Superior temporal gyrus (tissue), 1 donor: ENCODE measurements around the gene TUT1.
"Not testable (repeated sequence)": the region's sequence is repeated elsewhere in the genome, so short reads cannot be mapped to it uniquely, and the experiment has no call there.

Experiments
- DNase-seq: peaks from one replicate; pipeline ENCODE4 v3.0.0-alpha.2; 2016; ENCODE audit errors: extremely low spot score

The TUT1 gene

DNA sequence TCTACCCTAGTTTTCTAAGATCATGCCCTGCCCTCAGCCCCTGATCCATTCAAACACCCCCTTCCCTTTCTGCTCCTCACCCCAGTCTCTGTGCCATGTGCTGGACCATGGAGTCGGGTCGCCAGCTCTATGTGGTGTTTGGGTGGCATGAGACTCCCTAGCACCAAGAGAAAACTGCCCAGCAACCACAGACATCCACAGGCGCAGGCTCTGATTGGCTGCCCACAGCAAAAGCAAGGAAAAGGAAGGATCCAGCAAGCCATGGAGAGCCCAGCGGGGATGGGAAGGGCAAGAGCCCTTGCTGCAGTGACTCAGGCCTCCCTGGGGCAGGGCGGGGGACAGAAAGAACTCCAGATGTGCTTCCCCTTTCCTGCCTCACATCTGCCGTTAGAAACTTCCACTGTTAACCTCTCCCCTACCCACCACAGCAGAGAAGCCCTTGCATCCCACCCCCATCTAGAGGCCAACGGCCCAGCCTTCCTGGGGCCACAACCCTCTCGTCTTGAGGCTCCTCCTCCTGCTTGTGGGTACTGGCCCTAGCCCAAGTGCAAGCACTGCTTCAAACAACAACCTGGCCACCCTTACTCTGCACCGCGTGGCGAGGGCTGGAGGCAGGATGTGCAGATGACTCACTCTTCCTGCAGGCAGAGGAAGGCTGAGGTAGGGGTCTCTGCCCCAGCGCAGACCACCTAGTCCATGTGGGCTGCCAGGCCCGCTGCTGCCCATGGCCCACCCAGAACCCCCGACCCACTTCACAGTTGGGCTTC lies 35.0 kb downstream of the TUT1 start:
- peak; percentile 66 for DNase-seq

DNA sequence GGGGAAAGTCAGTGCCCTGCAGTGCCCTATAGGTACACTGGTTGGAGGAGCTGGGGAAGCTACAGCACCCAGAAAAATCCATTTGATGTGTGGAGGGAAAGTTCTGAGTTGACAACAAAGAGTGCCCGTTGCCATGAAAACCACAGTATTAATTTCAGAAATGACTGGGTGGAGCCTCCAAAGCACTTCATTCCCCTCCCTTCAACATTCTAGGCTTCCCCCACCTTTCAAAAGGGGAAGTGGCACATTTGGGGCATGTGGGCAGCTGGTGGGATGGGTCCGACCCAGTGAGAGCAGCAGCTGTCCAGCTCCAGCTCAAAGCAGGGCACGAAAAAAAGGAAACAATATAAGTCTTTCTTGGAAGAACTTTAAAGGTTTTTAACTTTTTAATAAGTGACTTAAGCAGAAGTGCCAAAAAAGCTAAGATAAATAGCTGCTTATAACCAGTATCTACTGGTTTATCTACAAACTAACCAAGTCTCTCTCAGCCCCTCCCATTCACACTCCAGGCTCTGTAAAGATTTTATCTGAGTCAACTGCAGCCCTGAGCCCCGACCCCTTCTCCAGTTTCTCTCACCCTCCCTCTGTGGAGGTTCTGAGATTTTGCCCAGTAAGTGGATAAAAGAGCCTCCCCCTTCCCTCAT lies 35.7 kb downstream of the TUT1 start:
- no peak for DNase-seq

DNA sequence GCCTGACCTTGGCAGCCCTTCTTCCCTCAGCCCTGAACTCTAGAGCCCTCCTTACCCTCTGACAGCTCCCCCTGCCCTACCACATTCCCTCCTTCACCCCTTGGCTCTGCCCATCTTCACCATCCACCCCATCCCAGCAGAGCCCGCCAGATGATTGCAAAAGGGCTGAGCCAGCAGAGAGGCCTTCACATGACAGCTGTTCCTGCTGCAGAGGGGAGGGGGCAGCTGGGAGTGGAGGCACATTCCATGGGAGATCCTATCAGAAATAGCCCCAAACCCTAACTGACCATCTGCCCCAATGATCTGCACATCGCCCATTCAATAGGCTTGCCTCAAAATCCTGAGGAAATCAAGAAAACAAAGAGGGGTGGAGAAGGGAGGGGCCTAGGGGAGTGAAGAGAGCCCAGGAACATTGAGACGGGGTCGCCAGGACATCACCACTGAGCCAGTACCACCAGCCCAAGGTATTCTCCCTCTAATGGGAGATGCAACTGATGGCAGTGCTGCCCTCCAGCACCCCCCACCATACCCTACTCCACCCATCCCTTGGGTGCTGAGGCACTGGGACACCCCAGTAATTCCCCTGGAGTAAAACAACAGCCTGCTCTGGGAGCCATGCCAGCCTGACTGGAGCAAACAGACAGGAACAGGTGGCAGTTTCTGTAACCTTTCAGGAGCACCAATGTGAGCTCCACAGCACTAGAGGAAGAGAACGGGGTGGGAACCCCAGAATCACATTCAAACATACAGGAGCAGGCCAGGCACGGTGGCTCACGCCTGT lies 36.7 kb downstream of the TUT1 start:
- no peak for DNase-seq

DNA sequence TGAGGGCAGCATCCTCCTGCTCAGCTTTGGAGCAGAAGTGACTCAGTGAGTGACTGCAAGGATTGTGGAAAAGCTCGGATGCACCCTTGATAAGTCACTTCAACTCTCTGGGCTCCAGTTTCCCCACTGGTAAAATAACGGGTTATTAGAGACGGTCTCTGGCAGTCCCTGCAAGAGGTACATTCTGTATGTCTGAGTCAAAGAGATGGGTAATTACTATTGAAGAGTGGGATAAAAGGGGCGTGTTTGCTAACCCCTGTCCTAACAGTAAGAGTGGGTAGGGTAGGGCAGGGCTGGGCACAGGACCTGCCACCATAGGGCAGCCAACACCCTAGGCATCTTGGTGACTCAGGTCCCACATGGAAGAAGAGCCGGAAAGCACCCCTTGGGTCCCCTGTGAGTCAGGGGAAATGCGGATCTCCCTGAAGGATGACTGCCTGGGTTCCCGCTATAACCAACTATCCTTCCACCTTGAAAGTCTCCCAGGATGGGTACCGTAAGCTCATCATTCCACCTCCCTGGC lies 37.4 kb downstream of the TUT1 start:
- no peak for DNase-seq

DNA sequence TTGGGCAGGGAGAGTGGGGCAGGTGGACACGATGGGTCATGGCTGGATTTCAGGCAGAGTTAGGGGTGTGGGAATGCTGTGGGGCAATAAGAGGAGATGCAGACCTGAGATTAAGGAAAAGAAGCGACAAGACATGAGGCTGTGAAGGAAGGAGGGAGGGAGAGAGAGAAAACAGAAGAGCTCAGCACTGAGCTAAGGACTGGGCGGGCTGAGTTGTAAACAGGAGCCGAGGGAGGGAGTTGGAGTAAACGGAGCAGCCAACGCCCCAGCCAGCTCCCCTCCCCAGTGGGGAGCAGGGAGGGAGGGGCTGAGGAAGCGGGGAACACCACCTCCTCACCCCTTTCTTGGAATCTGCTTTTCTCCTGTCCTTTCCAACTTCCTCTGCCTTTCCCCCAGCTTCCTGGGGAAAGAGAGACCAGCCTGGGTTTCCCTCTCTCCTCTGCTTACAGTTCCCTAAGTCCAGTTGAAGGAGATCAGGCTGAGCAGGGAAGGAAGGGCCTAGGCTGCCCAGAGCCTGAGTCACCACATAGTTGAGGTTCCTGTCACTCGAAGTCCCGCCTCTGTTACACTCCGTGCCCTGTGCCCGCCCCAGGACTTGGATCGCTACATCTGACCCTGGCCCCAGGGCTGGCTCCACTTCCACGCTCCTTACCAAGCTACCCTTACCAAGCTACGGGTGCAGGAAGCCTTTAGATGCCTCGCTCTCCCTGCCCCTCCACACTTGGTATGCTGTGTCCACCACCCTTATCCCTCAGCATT lies 38.1 kb downstream of the TUT1 start:
- DNase-seq = no peak

DNA sequence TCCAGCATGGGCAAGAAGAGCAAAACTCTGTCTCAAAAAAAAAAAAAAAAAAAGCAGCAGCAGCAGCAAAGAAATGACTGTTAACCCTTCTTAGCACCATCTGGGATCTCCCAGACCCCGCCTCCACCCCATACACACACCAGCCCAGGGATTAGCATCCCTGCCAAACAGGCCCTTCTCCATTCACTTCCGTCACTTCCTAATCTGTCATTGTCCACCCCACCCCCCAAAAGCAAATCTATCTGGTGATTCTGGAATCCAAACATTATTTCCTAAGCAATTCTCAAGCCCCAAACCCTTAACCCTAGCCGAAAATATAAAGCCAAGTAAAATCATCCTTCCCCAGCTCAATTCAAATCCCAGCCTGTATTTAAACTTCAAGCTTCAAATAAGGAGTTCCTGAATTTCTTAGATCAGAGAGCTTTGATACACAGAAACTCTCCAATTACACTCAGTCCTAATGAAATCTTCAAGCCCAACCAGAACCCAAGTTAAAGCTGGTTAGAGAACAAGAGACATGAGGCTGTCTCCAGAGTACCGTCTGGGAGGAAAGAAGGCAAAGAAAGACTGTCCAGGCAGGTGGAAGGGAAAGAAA lies 38.7 kb downstream of the TUT1 start:
- no peak for DNase-seq

DNA sequence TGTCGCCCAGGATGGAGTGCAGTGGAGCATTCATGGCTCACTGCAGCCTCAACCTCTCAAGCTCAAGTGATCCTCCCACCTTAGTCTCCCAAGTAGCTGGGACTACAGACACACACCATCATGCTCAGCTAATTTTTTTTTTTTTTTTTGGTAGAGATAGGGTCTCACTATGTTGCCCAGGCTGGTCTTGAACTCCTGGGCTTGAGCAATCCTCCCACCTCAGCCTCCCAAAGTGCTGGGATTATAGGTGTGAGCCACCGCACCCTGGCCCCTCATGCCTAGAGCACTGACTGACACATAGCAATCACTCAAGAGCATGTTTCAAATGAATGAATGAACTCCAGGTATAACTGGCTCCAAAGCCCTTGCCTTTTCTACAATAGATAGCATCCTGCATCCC lies 40.8 kb downstream of the TUT1 start:
- DNase-seq = not testable (repeated sequence)

DNA sequence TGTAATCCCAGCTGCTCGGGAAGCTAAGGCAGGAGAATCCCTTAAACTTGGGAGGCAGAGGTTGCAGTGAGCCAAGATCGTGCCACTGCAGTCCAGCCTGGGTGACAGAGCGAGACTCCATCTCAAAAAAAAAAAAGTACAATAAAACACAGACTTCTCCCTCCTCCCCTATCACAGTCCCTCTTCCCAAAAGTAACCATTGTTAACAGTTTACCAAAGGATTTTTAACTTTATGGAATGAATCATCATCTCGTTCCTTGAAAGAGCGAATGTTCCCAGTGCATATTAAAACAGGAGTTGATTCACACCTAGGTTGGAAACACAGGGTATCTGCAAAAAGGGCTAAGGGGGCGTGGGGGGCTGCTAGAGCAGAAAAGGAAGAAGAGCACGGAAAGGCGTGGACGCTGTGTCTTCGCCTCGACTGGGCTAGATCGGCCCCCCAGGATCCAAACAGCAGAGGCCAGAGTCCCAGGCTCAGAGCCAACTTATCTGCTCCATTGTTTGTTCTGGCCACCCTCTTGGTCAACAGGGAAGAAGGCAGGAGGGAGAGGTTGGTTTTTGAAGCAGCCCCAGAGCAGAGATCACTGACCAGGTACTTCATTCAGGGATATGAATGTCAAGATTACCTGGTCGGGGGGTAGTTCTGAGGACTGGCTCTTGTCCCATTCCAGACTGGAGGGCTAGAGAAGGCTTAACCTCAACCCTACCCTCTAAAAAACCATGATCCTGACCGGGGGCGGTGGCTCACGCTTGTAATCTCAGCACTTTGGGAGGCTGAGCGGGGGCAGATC lies 42.6 kb downstream of the TUT1 start:
- no peak for DNase-seq

DNA sequence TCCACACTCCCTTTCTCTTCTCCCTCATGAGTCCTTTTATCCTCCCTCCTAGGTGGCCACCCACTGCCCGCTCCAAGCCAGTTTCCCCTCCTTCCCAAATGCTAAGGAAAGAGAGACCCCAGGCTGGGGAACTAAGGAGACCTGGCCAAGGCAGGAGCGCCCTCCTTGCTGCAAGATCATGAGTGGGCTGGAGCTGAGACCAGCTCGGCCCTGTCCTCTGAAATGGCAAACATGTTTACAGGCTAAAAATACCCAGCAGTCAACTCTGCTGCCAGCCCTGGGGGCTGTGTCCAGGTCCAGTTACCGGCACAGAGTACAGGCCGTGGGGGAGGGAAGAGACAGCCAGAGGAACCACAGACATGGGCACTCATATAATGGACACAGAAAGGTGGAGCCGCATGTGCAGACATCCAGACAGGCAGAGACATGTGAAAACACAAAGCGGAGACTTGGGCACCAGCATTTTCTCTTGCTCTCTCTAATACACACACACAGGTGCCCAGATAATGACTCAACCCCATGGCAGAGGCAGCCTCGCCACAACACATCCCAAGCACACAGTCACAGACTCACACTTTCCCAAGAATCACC lies 43.5 kb downstream of the TUT1 start:
- no peak for DNase-seq

DNA sequence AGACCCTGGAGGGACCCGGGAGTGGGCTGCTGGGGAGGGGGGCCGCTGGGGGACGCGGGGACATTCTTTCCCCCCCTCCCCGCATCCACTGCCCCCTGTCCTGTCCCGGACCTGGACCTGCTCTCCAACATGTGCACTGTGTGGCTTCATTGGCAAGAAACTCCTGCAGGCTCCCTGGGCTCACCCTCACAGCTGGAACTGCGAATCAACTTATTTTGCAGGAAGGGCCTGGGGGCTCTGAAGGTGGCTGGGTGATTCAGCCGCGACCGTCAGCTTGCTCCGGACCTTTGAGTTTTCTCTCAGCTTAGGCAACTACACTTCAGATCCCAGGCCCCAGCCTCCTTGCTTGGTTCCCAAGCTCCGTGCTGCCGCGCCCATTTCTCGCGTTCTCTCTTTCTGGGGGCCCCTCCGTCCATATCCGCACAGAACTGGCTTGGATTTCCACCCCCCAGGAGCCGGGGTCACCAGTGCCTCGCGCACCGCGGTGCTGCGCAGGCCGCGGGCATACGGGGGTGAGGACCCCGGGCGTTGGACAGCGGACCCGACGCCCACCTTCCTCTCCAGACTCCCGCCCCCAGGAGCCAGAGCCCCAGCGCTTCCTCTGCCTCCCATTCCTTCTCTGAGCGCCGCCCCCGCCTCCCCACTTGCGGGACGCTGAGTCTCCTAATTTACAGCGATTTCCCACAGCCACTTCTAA lies 44.2 kb downstream of the TUT1 start:
- DNase-seq = no peak

DNA sequence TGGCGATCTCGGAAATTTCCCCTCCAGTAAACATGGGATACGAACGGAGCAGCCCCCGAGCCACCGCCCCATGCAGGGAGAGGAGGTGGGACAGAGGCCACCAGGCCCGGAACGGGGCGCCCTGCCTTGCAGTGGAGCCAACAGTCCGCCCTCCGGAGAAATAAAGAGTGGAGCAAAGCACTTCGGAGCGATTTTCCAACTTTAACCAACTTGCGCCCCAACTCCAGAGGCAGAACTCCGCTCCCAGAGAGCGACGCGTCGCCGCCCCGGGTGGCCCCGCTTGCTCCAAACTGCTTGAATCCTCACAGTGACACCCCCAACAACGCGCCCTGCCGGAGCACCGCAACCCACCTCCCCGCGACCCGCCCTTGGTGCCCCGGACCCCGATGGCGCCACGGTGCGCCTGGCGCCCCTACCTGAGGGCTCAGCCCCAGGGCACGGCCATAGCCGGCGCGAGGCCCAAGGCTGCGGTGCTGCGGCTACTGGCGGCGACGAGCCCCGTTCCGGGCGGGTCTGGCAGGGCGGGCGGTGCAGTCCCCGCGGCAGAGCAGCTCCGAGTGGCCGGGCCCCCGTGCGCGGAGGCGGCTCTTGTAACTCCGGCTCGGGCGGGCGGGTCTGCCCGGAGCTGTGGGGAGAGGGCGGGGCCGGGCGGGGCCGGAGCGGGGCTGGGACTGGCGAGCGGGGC lies 44.9 kb downstream of the TUT1 start, which contains the start of gene AHNAK:
TSS of gene AHNAK (minus strand) at position 563 of the 685 bp plus-strand sequence. CDS start 10,708 bp downstream, outside the sequence.
- DNase-seq = no peak

DNA sequence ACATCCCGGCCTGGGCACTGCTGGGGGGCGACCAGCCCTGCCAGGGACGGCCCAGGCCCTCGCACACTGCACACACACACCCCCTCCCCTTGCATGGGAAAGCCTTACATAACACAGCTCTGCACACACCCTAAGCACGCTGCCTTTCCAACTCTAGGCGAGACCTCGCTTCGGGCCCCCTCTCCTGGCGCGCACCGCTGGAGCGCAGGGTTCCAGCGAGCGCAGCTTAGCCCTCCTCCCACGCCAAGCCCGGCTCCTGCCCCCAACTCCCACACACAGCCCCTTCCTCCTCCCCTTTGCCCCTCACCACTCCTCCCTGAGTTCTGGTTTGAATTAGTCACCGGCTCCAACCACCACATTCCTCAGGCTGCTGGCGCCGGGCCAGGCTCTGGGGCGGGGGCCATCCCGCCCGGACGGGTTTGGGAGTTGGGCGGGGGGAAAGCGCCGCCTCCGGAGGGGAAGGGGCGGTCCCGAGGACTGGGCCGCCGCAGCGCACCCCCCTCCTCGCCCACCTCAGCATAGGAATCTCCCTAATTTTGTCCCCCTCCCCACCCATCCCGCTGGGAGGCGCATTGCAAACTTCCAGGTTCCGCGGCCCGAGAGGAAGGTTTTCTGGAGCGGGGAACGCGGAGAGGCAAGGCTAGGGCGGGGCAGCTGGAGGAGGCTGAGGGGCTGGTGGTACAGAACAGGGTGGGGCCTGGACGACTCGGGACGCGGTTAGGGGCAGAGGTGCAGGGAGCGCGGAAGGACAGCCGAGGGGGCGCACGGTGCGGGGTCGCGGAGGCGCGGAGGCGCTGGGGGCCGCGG lies 45.7 kb downstream of the TUT1 start:
- no peak for DNase-seq

DNA sequence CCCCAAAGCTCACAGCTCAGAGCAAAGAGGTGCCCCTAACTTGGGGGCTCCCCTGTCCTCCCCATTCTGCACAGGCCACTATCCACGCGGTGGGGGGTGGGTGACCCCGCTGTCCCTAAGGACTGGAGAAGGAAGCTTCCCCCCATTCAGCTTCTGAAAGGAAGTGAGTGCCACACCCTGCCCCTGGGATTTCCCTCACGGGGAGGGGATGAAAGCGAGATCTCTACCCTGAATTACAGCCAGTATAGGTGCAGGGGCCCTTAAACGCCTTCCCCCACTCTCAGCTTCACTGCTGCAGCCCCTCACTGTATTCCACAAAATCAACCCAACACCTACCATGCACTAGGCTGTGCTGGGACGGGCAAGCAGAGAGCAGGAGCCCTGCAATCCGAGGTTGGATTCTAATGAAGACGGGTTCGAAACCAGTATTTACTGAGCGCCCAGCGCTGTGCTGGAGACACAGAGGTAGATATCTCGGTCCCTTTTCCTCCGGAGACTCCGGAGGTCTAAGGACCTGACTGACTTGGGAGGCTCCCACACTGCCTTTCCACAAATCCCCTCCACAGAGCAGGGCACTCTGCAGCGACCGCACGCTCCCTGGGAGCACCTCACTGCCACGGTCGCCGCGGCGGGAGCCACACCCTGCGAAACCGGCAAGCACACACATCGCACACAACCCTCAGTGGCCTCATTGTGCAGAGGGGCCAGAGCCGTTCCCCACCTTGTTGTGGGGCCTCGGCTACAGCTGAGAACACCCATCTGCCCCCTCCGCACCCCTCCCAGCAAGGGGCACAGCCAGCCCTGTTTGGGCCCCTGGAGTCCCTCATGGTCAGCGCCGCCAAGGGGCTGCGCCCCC lies 46.5 kb downstream of the TUT1 start:
- no peak for DNase-seq

DNA sequence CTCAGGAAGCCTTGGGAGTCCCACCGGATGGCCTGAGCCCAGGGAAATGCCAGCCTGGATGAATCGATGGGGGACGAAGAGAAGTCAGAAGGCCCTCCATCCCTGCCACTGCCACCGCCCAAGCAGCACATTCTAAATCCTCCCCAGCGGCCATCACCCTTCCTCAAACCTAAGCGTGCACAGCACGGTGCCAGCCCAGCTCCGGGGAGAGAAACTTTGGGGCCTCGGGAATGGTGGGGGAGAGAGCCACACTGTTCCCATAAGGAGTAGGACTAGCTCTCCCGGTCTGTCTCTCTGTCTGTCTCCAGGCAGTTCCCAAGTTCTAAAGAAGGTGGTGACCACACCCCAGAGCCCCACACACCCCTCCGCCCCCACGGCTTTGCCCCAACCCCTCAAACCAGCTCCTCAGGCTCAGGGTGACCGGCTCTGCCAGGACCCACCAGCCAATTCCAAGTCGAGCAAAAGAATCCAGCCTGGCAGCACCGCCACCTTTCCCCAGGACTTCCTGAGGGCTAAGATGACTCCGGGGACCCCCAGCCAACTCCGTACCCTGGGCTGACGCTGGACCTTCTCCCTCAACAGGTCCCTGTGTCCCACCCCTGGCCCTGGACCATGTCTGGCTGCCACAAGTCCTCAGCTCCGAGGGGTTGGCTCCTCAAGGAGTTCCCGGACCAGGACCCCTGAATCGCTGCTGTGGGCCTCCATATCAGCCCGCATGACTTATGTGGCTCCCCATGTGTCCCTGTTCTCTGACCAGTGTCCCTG lies 47.5 kb downstream of the TUT1 start:
- DNase-seq = no peak

DNA sequence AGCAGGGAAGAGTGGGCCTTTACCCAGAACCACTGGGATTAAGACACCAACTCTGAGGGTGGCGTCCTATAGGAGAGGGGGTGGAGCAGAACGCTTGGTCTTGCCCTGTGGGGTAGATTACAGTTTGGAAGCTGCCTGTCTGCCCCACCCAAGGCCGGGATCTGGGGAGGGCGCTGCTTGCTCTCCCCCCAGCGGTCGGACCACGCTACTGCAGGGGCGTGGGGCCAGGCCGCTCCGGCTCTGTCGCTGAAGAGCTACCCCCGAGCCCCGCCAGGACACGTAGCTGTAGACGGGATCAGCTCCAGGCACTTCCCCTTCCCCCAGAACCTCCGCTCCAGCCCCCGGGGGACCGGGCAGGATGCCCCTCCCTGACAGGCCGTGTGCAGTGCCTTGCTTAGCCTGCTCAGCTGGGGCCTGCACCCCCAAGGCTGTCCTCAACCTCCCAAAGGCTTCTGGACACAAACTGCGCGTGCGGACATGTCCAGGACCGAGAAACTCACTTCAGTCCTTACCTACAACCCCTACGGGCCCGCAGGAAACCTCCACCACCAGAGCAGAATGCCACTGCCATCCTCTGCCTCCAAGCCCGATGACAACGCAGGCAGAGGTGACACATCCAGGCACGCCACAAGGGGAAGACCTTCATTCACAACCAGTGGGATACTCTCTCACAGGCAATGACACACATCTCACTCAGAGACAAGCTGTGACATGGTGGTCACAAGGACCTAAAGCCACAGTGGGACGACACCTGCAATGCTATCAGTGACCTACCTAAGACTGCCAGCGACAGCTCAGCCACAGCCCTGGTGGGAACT lies 48.4 kb downstream of the TUT1 start:
- peak; percentile 69 for DNase-seq
